ENCODE data around the gene BFSP2.

DNA sequence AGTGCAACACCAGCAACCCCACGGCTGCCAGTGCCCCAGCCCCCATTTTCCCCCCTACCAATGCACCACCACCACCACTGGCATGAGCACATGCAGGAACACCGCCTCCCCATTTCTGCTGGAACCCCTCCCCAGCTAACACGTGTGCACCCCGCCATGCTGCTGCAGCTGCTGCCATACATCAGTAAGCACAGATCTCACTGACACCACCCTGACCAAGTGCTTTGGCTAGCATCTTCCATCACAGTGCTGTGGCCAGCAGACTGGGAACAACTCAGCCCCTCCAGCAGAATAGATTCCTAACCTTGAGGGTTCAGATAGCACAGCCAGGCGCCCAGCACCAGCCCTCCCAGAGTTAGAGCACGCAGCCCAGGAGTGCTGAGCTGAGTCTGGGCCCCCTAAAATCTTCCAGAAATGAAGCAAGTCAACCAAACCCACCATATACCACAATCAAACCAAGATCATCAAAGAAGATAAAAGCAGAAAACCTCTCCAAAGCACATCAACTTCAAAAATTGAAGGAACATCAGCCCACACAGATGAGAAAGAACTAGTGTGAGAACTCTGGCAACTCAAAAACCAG lies 92.4 kb downstream of the BFSP2 start:
- TF ChIP-seq TAF1 (IDR thresholded peaks at IDR 0.05; ENCODE audit: low read depth, low read length) (no peak), POLR2A (IDR thresholded peaks at IDR 0.05; ENCODE audit: low read depth, low read length) (no peak), POLR2AphosphoS5 (IDR thresholded peaks at IDR 0.05; ENCODE audit: low read depth, low read length) (no peak), POU2F2 (IDR thresholded peaks at IDR 0.05; ENCODE audit: low read depth, low read length) (no peak), PAX5 (IDR thresholded peaks at IDR 0.05; ENCODE audit: insufficient read depth, low read length, severe bottlenecking) (no peak), SPI1 (IDR thresholded peaks at IDR 0.05; ENCODE audit: low read depth, low read length) (no peak)
